Caco-2 (cell line): Measurements from ENCODE around the gene FRAS1. TPM values are rescaled to one million over a fixed set of nuclear protein-coding genes. Genes with fewer than 3 reads are reported as not detected.

ENCODE experiments used
- BruUV-seq: library from RNA; stranded (reverse); fragments of 400-500 nt; replicated peaks from 2 replicates; lab custom pipeline; 2021; lab: Mats Ljungman, UMichigan
- CTCF ChIA-PET: fragments of 300-600 bp; sonication (Branson Sonifier 250); formaldehyde crosslinking; loops from one replicate; lab custom pipeline; 2022; ENCODE audit warnings: antibody characterized with exemption; lab: Charles Lee
- POLR2A ChIA-PET: fragments of 300-600 bp; sonication (Branson Sonifier 250); formaldehyde crosslinking; loops from one replicate; lab custom pipeline; 2022; ENCODE audit warnings: antibody characterized with exemption; lab: Charles Lee
- DNase-seq, 2 experiments: peaks; one replicate each; pipeline versions ENCODE4 v3.0.0 to v3.0.0-alpha.2; 2020 to 2022
- H3K27me3 ChIP-seq: replicated peaks from 2 replicates; pipeline ENCODE4 v1.6.0; 2011; ENCODE audit warnings: low read length; ENCODE audit not compliant: control insufficient read depth, insufficient read depth
- H3K36me3 ChIP-seq: 2 replicates; pipeline ENCODE4 v1.5.1; 2011; ENCODE audit warnings: low read length; ENCODE audit not compliant: control insufficient read depth, insufficient read depth
- H3K4me1 ChIP-seq: fragments of 250-450 bp; sonication (Bioruptor Pico); 2 replicates; pipeline ENCODE4 v1.5.1; 2020; ENCODE audit warnings: mild to moderate bottlenecking
- H3K4me3 ChIP-seq: 2 replicates; pipeline ENCODE4 v1.5.1; 2011; ENCODE audit warnings: low read depth, mild to moderate bottlenecking, control low read depth, low read length
- H3K9me3 ChIP-seq: fragments of 250-450 bp; sonication (Bioruptor Pico); 2 replicates; pipeline ENCODE4 v1.5.1; 2020; ENCODE audit warnings: mild to moderate bottlenecking, moderate library complexity
- H3K27ac Mint-ChIP-seq: one replicate; pipeline ENCODE4 v1.8.0; 2022; ENCODE audit warnings: mixed read lengths; ENCODE audit not compliant: unreplicated experiment
- H3K27me3 Mint-ChIP-seq: one replicate; pipeline ENCODE4 v1.8.0; 2022; ENCODE audit warnings: mixed read lengths; ENCODE audit not compliant: insufficient read depth, unreplicated experiment
- H3K36me3 Mint-ChIP-seq: one replicate; pipeline ENCODE4 v1.8.0; 2022; ENCODE audit warnings: mild to moderate bottlenecking, mixed read lengths; ENCODE audit not compliant: insufficient read depth, unreplicated experiment
- H3K4me1 Mint-ChIP-seq: one replicate; pipeline ENCODE4 v1.8.0; 2022; ENCODE audit warnings: low read depth, mixed read lengths; ENCODE audit not compliant: unreplicated experiment
- H3K4me3 Mint-ChIP-seq: one replicate; pipeline ENCODE4 v1.8.0; 2022; ENCODE audit warnings: mild to moderate bottlenecking, moderate library complexity, mixed read lengths; ENCODE audit not compliant: unreplicated experiment
- H3K9me3 Mint-ChIP-seq: one replicate; pipeline ENCODE4 v1.8.0; 2022; ENCODE audit warnings: mixed read lengths; ENCODE audit not compliant: unreplicated experiment
- intact Hi-C: fragments of 100-400 bp; cut with micrococcal nuclease; formaldehyde crosslinking; loops from one replicate; pipeline ENCODE4 v1.10.0; 2022; ENCODE audit not compliant: unreplicated experiment
- total RNA-seq: library from RNA; stranded (reverse); gene quantifications from 2 replicates; pipeline ENCODE4 v1.2.3, GENCODE V29; 2022
- TF ChIP-seq, protein P1 (sequence below), 2 experiments: fragments of 200-600 bp in 1 of 2; IDR thresholded peaks; 1 replicate in 1 of 2; 2 replicates in 1 of 2; pipeline versions ENCODE4 v1.5.1 to v1.8.0; 2011 to 2022; ENCODE audit warnings: antibody characterized with exemption in 1 of 2, control low read depth in 1 of 2, inconsistent platforms in 1 of 2, low read depth in 1 of 2, low read length in 1 of 2, mild to moderate bottlenecking in 1 of 2, moderate library complexity in 1 of 2; ENCODE audit not compliant: insufficient read depth in 1 of 2, severe bottlenecking in 1 of 2, unreplicated experiment in 1 of 2

Gene FRAS1
- total RNA-seq, 1 experiment from 2014 or later, result 40.8 TPM

DNA sequence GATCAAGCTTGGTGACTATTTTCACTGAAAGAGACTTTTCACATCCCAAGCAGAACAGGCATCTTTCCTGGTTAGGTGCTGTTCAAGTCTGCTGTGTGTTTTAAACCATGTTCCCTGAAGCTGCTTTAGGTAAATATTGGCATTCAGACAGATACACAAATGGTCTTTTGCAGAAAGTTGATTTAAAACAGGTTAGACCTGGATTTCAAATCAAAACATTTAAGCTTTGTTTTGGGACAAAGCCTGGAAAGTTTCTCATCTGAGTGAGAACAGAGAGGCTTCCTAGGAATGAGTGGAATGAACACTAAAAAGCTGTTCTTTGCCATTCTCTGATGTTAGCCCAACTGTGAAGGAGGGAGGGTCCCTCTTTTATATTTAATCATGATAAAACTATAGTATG is 504.6 kb downstream of the FRAS1 start:
- intact Hi-C loops, result loop anchor here (1.0 kb wide), 2 partner anchors 8 to 9 kb away; no protein-coding TSS in a partner anchor
- peak in 1 of 2 experiments; percentile 71 for DNase-seq
- Mint-ChIP-seq H3K27me3 (no peaks in the 10 kb centered on the region), H3K36me3 (peaks cover 89% of the 10 kb centered on the region), H3K27ac (peak overlapping the region; percentile 72), H3K4me1 (peaks cover 57% of the 10 kb centered on the region), H3K9me3 (no peaks in the 10 kb centered on the region), H3K4me3 (peak overlapping the region; percentile 67)
- Histone ChIP-seq H3K27me3 (no peaks in the 10 kb centered on the region), H3K4me3 (no peak overlapping the region), H3K36me3 (no peaks in the 10 kb centered on the region), H3K4me1 (peaks cover 98% of the 10 kb centered on the region), H3K9me3 (no peaks in the 10 kb centered on the region)
- ChIA-PET POLR2A (interaction anchor here (0.5 to 1.2 kb wide), 4 partner anchors 8 to 1758 kb away, joined by 3 to 13 read pairs (median 3); partner anchors contain the start of gene ANXA3), CTCF (no interaction called here)
- TF ChIP-seq, protein P1, sequence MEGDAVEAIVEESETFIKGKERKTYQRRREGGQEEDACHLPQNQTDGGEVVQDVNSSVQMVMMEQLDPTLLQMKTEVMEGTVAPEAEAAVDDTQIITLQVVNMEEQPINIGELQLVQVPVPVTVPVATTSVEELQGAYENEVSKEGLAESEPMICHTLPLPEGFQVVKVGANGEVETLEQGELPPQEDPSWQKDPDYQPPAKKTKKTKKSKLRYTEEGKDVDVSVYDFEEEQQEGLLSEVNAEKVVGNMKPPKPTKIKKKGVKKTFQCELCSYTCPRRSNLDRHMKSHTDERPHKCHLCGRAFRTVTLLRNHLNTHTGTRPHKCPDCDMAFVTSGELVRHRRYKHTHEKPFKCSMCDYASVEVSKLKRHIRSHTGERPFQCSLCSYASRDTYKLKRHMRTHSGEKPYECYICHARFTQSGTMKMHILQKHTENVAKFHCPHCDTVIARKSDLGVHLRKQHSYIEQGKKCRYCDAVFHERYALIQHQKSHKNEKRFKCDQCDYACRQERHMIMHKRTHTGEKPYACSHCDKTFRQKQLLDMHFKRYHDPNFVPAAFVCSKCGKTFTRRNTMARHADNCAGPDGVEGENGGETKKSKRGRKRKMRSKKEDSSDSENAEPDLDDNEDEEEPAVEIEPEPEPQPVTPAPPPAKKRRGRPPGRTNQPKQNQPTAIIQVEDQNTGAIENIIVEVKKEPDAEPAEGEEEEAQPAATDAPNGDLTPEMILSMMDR (IDR thresholded peaks at IDR 0.05; ENCODE audit: insufficient read depth in 1 of 2, low read depth in 1 of 2, low read length in 1 of 2, severe bottlenecking in 1 of 2, unreplicated experiment in 1 of 2), result no peak
- BruUV-seq, result no TSS peak

DNA sequence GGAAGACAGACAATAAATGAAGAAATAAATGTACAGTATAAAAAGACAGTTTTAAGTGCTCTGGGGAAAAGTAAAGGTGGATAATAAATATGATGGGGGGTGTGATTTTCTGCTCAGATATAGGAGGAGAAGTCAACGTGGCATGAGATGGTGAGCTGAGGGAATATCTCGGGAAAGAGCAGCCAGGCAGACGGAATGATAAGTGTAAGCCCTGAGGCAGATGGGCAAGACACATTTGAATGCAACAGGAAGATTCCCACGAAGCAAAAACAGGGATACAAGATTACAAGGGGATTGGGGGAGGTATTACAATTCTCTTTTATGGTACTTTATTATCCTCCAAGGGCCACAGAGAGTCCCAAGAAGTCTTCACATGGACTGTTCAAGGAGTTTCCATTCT is 505.6 kb downstream of the FRAS1 start:
- TF ChIP-seq, protein P1 (IDR thresholded peaks at IDR 0.05; ENCODE audit: insufficient read depth in 1 of 2, low read depth in 1 of 2, low read length in 1 of 2, severe bottlenecking in 1 of 2, unreplicated experiment in 1 of 2), result no peak
- POLR2A ChIA-PET, result no interaction called here
- H3K4me1 Mint-ChIP-seq, result peaks cover 57% of the 10 kb centered on the region
- CTCF ChIA-PET, result no interaction called here
- Histone ChIP-seq H3K4me1 (peaks cover 95% of the 10 kb centered on the region), H3K36me3 (no peaks in the 10 kb centered on the region), H3K4me3 (no peak overlapping the region), H3K9me3 (no peaks in the 10 kb centered on the region), H3K27me3 (no peaks in the 10 kb centered on the region)
- peak overlapping the region; percentile 67 for H3K4me3 Mint-ChIP-seq
- no peak for DNase-seq
- peaks cover 88% of the 10 kb centered on the region for H3K36me3 Mint-ChIP-seq
- no peaks in the 10 kb centered on the region for H3K9me3 Mint-ChIP-seq
- no peaks in the 10 kb centered on the region for H3K27me3 Mint-ChIP-seq
- peak overlapping the region; percentile 72 for H3K27ac Mint-ChIP-seq
- intact Hi-C loops, result no loop called here
- BruUV-seq, result no TSS peak

DNA sequence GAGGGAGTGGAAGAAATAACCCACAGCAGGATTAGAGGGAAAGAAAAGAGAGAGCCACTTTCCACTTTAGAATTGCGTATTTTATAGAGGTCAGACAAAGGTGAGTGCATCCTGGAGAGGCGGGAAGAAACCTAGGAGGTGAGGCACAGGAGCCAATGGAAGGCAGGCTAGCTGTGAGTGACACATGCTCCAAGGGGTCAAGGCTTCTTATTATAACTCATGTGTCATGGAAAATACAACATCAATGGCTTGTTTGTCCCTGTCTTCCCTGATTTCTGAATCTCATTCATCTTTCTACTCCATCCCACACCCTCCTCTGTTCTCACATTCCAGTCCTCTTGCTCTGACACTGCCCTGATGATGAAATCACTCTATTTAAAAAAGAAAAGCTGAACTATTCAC is 508.8 kb downstream of the FRAS1 start:
- no peak overlapping the region for H3K4me3 ChIP-seq
- peaks cover 92% of the 10 kb centered on the region for H3K4me1 ChIP-seq
- H3K36me3 ChIP-seq, result no peaks in the 10 kb centered on the region
- peaks cover 55% of the 10 kb centered on the region for H3K4me1 Mint-ChIP-seq
- BruUV-seq, result no TSS peak
- no peaks in the 10 kb centered on the region for H3K9me3 ChIP-seq
- no peaks in the 10 kb centered on the region for H3K27me3 Mint-ChIP-seq
- H3K36me3 Mint-ChIP-seq, result peaks cover 92% of the 10 kb centered on the region
- peak overlapping the region; percentile 85 for H3K27ac Mint-ChIP-seq
- ChIA-PET CTCF (interaction anchor here (0.7 kb wide), 1 partner anchor 46 kb away, joined by 3 read pairs; no protein-coding TSS in a partner anchor), POLR2A (interaction anchor here (4.5 kb wide), 1 partner anchor 14 kb away, joined by 48 read pairs; the partner anchor contains the start of gene ANXA3)
- H3K4me3 Mint-ChIP-seq, result peak overlapping the region; percentile 42
- peak; percentile 81 to 91 for DNase-seq
- H3K27me3 ChIP-seq, result no peaks in the 10 kb centered on the region
- H3K9me3 Mint-ChIP-seq, result no peaks in the 10 kb centered on the region
- TF ChIP-seq, protein P1 (IDR thresholded peaks at IDR 0.05; ENCODE audit: insufficient read depth in 1 of 2, low read depth in 1 of 2, low read length in 1 of 2, severe bottlenecking in 1 of 2, unreplicated experiment in 1 of 2), result no peak
- intact Hi-C loops, result loop anchor here (5.0 kb wide), 2 partner anchors 509 to 1086 kb away; partner anchors contain the start of gene FRAS1
